ENCODE measurements around the gene TTC33. TPM values are rescaled to one million over a fixed set of nuclear protein-coding genes. Genes with fewer than 3 reads are reported as not detected.

Gene TTC33
- polyA plus RNA-seq, 1 donor from 2014 or later: 73.5 TPM

DNA sequence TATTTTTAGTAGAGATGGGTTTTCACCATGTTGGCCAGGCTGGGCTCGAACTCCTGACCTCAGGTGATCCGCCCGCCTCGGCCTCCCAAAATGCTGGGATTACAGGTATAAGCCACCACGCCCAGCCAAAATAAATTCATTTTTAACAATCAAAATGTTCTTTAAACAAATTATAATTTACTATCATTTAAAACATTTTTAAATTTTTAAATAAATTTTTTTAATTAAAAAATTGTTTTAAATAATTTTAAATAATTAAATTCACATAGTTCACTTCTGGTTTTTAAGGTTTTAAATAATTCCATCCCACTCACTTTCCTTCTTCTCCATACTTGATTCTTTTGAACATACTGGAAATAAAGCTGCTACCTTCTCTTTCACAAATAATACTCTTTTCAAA is 15.0 kb upstream of the TTC33 start:
- Histone ChIP-seq H3K27ac (ENCODE audit: low read length) (no peak overlapping the region), H3K4me3 (ENCODE audit: low read length) (no peak overlapping the region), H3K79me2 (replicated peaks; ENCODE audit: insufficient read depth, low read length) (no peaks in the 10 kb centered on the region), H3K4me2 (ENCODE audit: low read length) (no peak overlapping the region), H3K27me3 (ENCODE audit: insufficient read depth, low read depth, low read length) (no peaks in the 10 kb centered on the region), H3K9me3 (ENCODE audit: low read length) (no peaks in the 10 kb centered on the region), H2AFZ (ENCODE audit: low read depth, low read length) (no peak overlapping the region), H3F3A (ENCODE audit: insufficient read depth, low read length, poor library complexity, severe bottlenecking) (no peaks in the 10 kb centered on the region), H3K9ac (ENCODE audit: low read length) (no peak overlapping the region), H4K20me1 (ENCODE audit: insufficient read depth) (no peaks in the 10 kb centered on the region), H3K36me3 (ENCODE audit: insufficient read depth, low read length) (no peaks in the 10 kb centered on the region), H3K9me2 (ENCODE audit: insufficient read depth, low read length) (no peaks in the 10 kb centered on the region)
- TF ChIP-seq SMC3 (conservative IDR thresholded peaks at IDR 0.05; ENCODE audit: poor library complexity): no peak
- no peak for TF ChIP-seq RAD21 (conservative IDR thresholded peaks at IDR 0.05)
- no peak for TF ChIP-seq EZH2 (IDR thresholded peaks at IDR 0.05; ENCODE audit: borderline replicate concordance, insufficient read depth, low read length, poor library complexity, severe bottlenecking)
- no peak for TF ChIP-seq POLR2AphosphoS5 (IDR thresholded peaks at IDR 0.05)
- TF ChIP-seq, protein P1, sequence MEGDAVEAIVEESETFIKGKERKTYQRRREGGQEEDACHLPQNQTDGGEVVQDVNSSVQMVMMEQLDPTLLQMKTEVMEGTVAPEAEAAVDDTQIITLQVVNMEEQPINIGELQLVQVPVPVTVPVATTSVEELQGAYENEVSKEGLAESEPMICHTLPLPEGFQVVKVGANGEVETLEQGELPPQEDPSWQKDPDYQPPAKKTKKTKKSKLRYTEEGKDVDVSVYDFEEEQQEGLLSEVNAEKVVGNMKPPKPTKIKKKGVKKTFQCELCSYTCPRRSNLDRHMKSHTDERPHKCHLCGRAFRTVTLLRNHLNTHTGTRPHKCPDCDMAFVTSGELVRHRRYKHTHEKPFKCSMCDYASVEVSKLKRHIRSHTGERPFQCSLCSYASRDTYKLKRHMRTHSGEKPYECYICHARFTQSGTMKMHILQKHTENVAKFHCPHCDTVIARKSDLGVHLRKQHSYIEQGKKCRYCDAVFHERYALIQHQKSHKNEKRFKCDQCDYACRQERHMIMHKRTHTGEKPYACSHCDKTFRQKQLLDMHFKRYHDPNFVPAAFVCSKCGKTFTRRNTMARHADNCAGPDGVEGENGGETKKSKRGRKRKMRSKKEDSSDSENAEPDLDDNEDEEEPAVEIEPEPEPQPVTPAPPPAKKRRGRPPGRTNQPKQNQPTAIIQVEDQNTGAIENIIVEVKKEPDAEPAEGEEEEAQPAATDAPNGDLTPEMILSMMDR (IDR thresholded peaks at IDR 0.05; ENCODE audit: poor library complexity, severe bottlenecking): no peak
- TF ChIP-seq TAF1 (IDR thresholded peaks at IDR 0.05; ENCODE audit: low read depth): no peak
- no peak for TF ChIP-seq EP300 (conservative IDR thresholded peaks at IDR 0.05; ENCODE audit: poor library complexity, severe bottlenecking)
- TF ChIP-seq, protein P2, sequence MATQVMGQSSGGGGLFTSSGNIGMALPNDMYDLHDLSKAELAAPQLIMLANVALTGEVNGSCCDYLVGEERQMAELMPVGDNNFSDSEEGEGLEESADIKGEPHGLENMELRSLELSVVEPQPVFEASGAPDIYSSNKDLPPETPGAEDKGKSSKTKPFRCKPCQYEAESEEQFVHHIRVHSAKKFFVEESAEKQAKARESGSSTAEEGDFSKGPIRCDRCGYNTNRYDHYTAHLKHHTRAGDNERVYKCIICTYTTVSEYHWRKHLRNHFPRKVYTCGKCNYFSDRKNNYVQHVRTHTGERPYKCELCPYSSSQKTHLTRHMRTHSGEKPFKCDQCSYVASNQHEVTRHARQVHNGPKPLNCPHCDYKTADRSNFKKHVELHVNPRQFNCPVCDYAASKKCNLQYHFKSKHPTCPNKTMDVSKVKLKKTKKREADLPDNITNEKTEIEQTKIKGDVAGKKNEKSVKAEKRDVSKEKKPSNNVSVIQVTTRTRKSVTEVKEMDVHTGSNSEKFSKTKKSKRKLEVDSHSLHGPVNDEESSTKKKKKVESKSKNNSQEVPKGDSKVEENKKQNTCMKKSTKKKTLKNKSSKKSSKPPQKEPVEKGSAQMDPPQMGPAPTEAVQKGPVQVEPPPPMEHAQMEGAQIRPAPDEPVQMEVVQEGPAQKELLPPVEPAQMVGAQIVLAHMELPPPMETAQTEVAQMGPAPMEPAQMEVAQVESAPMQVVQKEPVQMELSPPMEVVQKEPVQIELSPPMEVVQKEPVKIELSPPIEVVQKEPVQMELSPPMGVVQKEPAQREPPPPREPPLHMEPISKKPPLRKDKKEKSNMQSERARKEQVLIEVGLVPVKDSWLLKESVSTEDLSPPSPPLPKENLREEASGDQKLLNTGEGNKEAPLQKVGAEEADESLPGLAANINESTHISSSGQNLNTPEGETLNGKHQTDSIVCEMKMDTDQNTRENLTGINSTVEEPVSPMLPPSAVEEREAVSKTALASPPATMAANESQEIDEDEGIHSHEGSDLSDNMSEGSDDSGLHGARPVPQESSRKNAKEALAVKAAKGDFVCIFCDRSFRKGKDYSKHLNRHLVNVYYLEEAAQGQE (IDR thresholded peaks at IDR 0.05; ENCODE audit: borderline replicate concordance): no peak
- no peak for TF ChIP-seq MXI1 (conservative IDR thresholded peaks at IDR 0.05; ENCODE audit: poor library complexity, severe bottlenecking)

DNA sequence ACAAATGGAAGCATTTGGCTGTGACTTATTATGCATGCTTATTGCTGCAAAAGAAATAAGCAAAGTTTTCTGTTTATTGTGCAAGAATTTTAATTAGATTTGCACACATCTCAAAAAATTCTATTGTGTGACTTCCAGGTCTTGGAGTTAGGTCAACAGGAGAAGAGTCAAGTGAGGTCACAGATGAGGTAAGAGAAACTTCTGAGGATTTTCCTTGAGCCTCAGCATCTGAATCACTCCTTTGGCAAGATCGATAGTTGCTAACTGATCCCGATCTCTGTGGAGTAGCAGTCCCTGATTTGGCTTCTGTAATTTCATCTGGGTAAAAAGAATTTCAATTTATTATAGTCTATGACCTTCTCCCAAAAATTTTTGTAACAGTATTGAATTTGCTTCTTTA is 6.9 kb upstream of the TTC33 start:
- Histone ChIP-seq H3K9ac (ENCODE audit: low read length) (no peak overlapping the region), H3K27ac (ENCODE audit: low read length) (no peak overlapping the region), H3K4me2 (ENCODE audit: low read length) (no peak overlapping the region), H3K4me3 (ENCODE audit: low read length) (no peak overlapping the region), H3K27me3 (ENCODE audit: insufficient read depth, low read depth, low read length) (no peaks in the 10 kb centered on the region), H4K20me1 (ENCODE audit: insufficient read depth) (no peaks in the 10 kb centered on the region), H3K9me3 (ENCODE audit: low read length) (no peaks in the 10 kb centered on the region), H3F3A (ENCODE audit: insufficient read depth, low read length, poor library complexity, severe bottlenecking) (no peaks in the 10 kb centered on the region), H2AFZ (ENCODE audit: low read depth, low read length) (no peak overlapping the region), H3K36me3 (ENCODE audit: insufficient read depth, low read length) (peaks cover 5% of the 10 kb centered on the region), H3K79me2 (replicated peaks; ENCODE audit: insufficient read depth, low read length) (peaks cover 5% of the 10 kb centered on the region), H3K9me2 (ENCODE audit: insufficient read depth, low read length) (no peaks in the 10 kb centered on the region)
- TF ChIP-seq EP300 (conservative IDR thresholded peaks at IDR 0.05; ENCODE audit: poor library complexity, severe bottlenecking): no peak
- TF ChIP-seq, protein P1 (IDR thresholded peaks at IDR 0.05; ENCODE audit: poor library complexity, severe bottlenecking): no peak
- no peak for TF ChIP-seq SMC3 (conservative IDR thresholded peaks at IDR 0.05; ENCODE audit: poor library complexity)
- no peak for TF ChIP-seq RAD21 (conservative IDR thresholded peaks at IDR 0.05)
- TF ChIP-seq, protein P2 (IDR thresholded peaks at IDR 0.05; ENCODE audit: borderline replicate concordance): no peak

Data from neural cell (in vitro differentiated cells).